ENCODE results near the gene BARHL1. TPM values are rescaled to one million over a fixed set of nuclear protein-coding genes. Genes with fewer than 3 reads are reported as not detected.

The BARHL1 gene
- total and polyA plus RNA-seq, 3 experiments from 2014 or later, result not detected

GRCh38 chr9:132591244-132591643, 8.8 kb downstream of the BARHL1 start:
- ChIA-PET POLR2A (no interaction called here), CTCF (no interaction called here)
- no peak for DNase-seq
- H3K4me1 ChIP-seq (ENCODE audit: insufficient read depth, low read length), result no peaks in the 10 kb centered on the region
- H3K4me3 ChIP-seq (ENCODE audit: low read length), result no peak overlapping the region
- H3K27me3 ChIP-seq (ENCODE audit: insufficient read depth, low read length, poor library complexity, severe bottlenecking), result peaks cover 28% of the 10 kb centered on the region
- H3K9me3 Mint-ChIP-seq, result no peaks in the 10 kb centered on the region
- H3K36me3 Mint-ChIP-seq, result peaks cover 15 to 31% (median 22%) of the 10 kb centered on the region in 3 donors
- no peaks in the 10 kb centered on the region for H3K9me3 ChIP-seq (ENCODE audit: low read length)
- peaks cover 3 to 7% (median 5%) of the 10 kb centered on the region in 3 donors for H3K4me1 Mint-ChIP-seq
- peaks cover 34 to 58% of the 10 kb centered on the region in 2 donors for H3K27me3 Mint-ChIP-seq
- H3K4me3 Mint-ChIP-seq, result peak overlapping the region in 1 of 7 donors; percentile 50
- no peaks in the 10 kb centered on the region for H3K36me3 ChIP-seq (ENCODE audit: insufficient read depth, low read length)
- H3K27ac ChIP-seq (ENCODE audit: low read depth, low read length), result no peak overlapping the region
- peak overlapping the region in 1 of 8 donors; percentile 48 for H3K27ac Mint-ChIP-seq

DNA sequence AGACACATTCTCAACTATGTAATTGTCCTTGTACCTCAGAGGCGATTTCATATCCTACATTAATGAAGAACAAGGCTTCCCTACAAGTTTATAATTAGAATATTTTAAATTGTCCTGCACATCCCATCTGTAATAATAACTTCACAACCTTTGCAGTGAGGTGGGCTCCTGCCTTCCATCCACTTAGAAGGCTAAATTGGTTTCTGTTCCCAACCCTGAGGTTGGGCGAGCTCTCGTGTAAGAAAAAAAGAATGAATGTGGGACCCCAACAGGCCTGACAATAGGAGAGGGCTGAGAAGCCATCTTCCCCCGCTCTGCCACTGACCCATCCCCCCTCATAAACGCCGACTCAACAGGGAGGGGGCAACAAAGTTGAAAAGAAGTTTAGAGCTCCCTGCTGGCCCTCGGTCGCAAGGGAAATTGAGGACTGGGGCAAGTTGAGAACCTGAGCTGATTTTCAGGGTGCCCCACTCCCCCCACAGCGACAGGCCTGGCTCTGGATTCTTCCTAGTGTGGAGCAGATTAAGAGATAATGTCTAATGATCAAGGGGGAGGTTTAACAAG, 9.4 kb downstream of the BARHL1 start:
- H3K36me3 Mint-ChIP-seq, result peaks cover 21 to 36% (median 27%) of the 10 kb centered on the region in 3 donors
- Histone ChIP-seq H3K27me3 (ENCODE audit: insufficient read depth, low read length, poor library complexity, severe bottlenecking) (peaks cover 23% of the 10 kb centered on the region), H3K4me3 (ENCODE audit: low read length) (no peak overlapping the region), H3K9me3 (ENCODE audit: low read length) (no peaks in the 10 kb centered on the region), H3K4me1 (ENCODE audit: insufficient read depth, low read length) (no peaks in the 10 kb centered on the region), H3K27ac (ENCODE audit: low read depth, low read length) (no peak overlapping the region), H3K36me3 (ENCODE audit: insufficient read depth, low read length) (no peaks in the 10 kb centered on the region)
- no peak overlapping the region for H3K4me3 Mint-ChIP-seq
- H3K9me3 Mint-ChIP-seq, result no peaks in the 10 kb centered on the region
- CTCF ChIA-PET, result no interaction called here
- peaks cover 34 to 56% of the 10 kb centered on the region in 2 donors for H3K27me3 Mint-ChIP-seq
- DNase-seq, result no peak
- peaks cover 3 to 7% (median 5%) of the 10 kb centered on the region in 3 donors for H3K4me1 Mint-ChIP-seq
- peak overlapping the region in 1 of 8 donors; percentile 48 for H3K27ac Mint-ChIP-seq
- POLR2A ChIA-PET, result no interaction called here

DNA sequence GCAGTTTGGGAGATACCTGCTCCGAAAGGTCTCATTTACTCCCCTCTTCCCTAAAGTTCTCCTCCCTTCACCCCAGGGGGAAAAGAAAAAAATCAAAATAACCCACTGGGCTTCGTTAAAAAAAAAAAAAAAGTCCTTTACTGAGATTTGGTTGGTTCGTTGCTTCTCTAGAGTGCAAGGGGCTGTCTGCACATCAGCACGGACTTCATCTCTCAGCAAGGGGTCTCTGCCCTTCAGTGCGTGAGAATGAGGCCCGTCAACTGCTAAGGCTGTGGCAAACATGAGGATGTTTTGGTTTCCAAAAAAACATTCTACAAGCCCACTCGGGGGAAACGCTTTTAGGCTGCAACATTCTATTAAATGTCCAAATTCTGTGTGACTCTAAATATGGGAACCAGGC, 10.0 kb downstream of the BARHL1 start:
- H3K4me3 ChIP-seq (ENCODE audit: low read length), result no peak overlapping the region

GRCh38 chr9:132594412-132594811, 12.0 kb downstream of the BARHL1 start:
- H3K36me3 Mint-ChIP-seq, result peaks cover 27 to 56% (median 39%) of the 10 kb centered on the region in 3 donors
- no peak overlapping the region for H3K4me3 Mint-ChIP-seq
- CTCF ChIA-PET, result no interaction called here

More for the DNA sequence above, 10.0 kb downstream of the BARHL1 start:
- no peak for DNase-seq
- Mint-ChIP-seq H3K36me3 (peaks cover 21 to 41% (median 27%) of the 10 kb centered on the region in 3 donors), H3K27me3 (peaks cover 34 to 54% of the 10 kb centered on the region in 2 donors), H3K4me1 (peaks cover 3 to 7% (median 5%) of the 10 kb centered on the region in 3 donors), H3K27ac (no peak overlapping the region), H3K4me3 (no peak overlapping the region), H3K9me3 (no peaks in the 10 kb centered on the region)
- POLR2A ChIA-PET, result no interaction called here
- Histone ChIP-seq H3K36me3 (ENCODE audit: insufficient read depth, low read length) (no peaks in the 10 kb centered on the region), H3K4me1 (ENCODE audit: insufficient read depth, low read length) (no peaks in the 10 kb centered on the region), H3K27me3 (ENCODE audit: insufficient read depth, low read length, poor library complexity, severe bottlenecking) (peaks cover 18% of the 10 kb centered on the region), H3K27ac (ENCODE audit: low read depth, low read length) (no peak overlapping the region), H3K9me3 (ENCODE audit: low read length) (no peaks in the 10 kb centered on the region)
- CTCF ChIA-PET, result no interaction called here

GRCh38 chr9:132595319-132595718, 12.9 kb downstream of the BARHL1 start:
- CTCF ChIA-PET, result no interaction called here

More at GRCh38 chr9:132594412-132594811, 12.0 kb downstream of the BARHL1 start:
- Histone ChIP-seq H3K4me3 (ENCODE audit: low read length) (no peak overlapping the region), H3K27me3 (ENCODE audit: insufficient read depth, low read length, poor library complexity, severe bottlenecking) (peaks cover 3% of the 10 kb centered on the region), H3K9me3 (ENCODE audit: low read length) (no peaks in the 10 kb centered on the region), H3K27ac (ENCODE audit: low read depth, low read length) (no peak overlapping the region), H3K36me3 (ENCODE audit: insufficient read depth, low read length) (no peaks in the 10 kb centered on the region), H3K4me1 (ENCODE audit: insufficient read depth, low read length) (no peaks in the 10 kb centered on the region)
- Mint-ChIP-seq H3K9me3 (no peaks in the 10 kb centered on the region), H3K27ac (no peak overlapping the region), H3K4me1 (peaks cover 3 to 7% (median 5%) of the 10 kb centered on the region in 3 donors), H3K27me3 (peaks cover 23 to 47% of the 10 kb centered on the region in 2 donors)
- DNase-seq, result no peak
- POLR2A ChIA-PET, result no interaction called here

DNA sequence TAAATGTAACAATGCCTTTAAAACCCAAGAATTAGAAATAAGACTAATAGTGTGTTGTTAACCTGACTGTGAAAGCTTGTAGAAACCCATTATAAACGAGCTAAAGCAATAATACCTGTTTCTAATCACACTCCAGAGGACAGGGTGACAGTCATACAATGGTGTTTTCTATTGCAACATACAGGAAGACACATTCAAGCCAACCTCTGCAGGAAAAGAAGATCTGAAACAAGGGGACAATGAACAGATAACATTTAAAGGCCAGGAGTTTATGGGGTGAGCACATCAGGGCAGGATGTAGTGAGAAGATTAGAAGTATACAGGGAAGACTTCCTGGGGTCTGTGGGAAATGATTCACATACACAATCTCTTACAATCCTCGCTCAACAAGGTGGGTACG, 13.8 kb downstream of the BARHL1 start:
- Histone ChIP-seq H3K4me3 (ENCODE audit: low read length) (no peak overlapping the region), H3K27ac (ENCODE audit: low read depth, low read length) (no peak overlapping the region), H3K9me3 (ENCODE audit: low read length) (no peaks in the 10 kb centered on the region), H3K27me3 (ENCODE audit: insufficient read depth, low read length, poor library complexity, severe bottlenecking) (no peaks in the 10 kb centered on the region), H3K36me3 (ENCODE audit: insufficient read depth, low read length) (no peaks in the 10 kb centered on the region), H3K4me1 (ENCODE audit: insufficient read depth, low read length) (no peaks in the 10 kb centered on the region)
- H3K27ac Mint-ChIP-seq, result no peak overlapping the region
- no peak overlapping the region for H3K4me3 Mint-ChIP-seq
- ChIA-PET POLR2A (no interaction called here), CTCF (no interaction called here)
- peaks cover under 1 to 4% (median 3%) of the 10 kb centered on the region in 3 donors for H3K4me1 Mint-ChIP-seq
- DNase-seq, result no peak
- H3K36me3 Mint-ChIP-seq, result peaks cover 38 to 74% (median 47%) of the 10 kb centered on the region in 3 donors
- no peaks in the 10 kb centered on the region for H3K9me3 Mint-ChIP-seq
- H3K27me3 Mint-ChIP-seq, result peaks cover 19 to 39% of the 10 kb centered on the region in 2 donors

More at GRCh38 chr9:132595319-132595718, 12.9 kb downstream of the BARHL1 start:
- Histone ChIP-seq H3K4me1 (ENCODE audit: insufficient read depth, low read length) (no peaks in the 10 kb centered on the region), H3K9me3 (ENCODE audit: low read length) (no peaks in the 10 kb centered on the region), H3K27ac (ENCODE audit: low read depth, low read length) (no peak overlapping the region), H3K36me3 (ENCODE audit: insufficient read depth, low read length) (no peaks in the 10 kb centered on the region), H3K27me3 (ENCODE audit: insufficient read depth, low read length, poor library complexity, severe bottlenecking) (peaks cover 3% of the 10 kb centered on the region), H3K4me3 (ENCODE audit: low read length) (no peak overlapping the region)
- no peak overlapping the region for H3K4me3 Mint-ChIP-seq
- H3K9me3 Mint-ChIP-seq, result no peaks in the 10 kb centered on the region
- peaks cover 3 to 5% (median 5%) of the 10 kb centered on the region in 3 donors for H3K4me1 Mint-ChIP-seq
- POLR2A ChIA-PET, result no interaction called here
- DNase-seq, result no peak
- H3K27me3 Mint-ChIP-seq, result peaks cover 21 to 44% of the 10 kb centered on the region in 2 donors
- peaks cover 29 to 65% (median 46%) of the 10 kb centered on the region in 3 donors for H3K36me3 Mint-ChIP-seq
- H3K27ac Mint-ChIP-seq, result no peak overlapping the region

- H3K36me3 Mint-ChIP-seq, result peaks cover 39 to 84% (median 51%) of the 10 kb centered on the region in 3 donors
- POLR2A ChIA-PET, result no interaction called here
- Histone ChIP-seq H3K27ac (ENCODE audit: low read depth, low read length) (no peak overlapping the region), H3K4me1 (ENCODE audit: insufficient read depth, low read length) (no peaks in the 10 kb centered on the region), H3K36me3 (ENCODE audit: insufficient read depth, low read length) (no peaks in the 10 kb centered on the region), H3K9me3 (ENCODE audit: low read length) (no peaks in the 10 kb centered on the region), H3K4me3 (ENCODE audit: low read length) (no peak overlapping the region), H3K27me3 (ENCODE audit: insufficient read depth, low read length, poor library complexity, severe bottlenecking) (no peaks in the 10 kb centered on the region)
- H3K4me3 Mint-ChIP-seq, result no peak overlapping the region
- CTCF ChIA-PET, result no interaction called here
- DNase-seq, result no peak
- no peaks in the 10 kb centered on the region for H3K4me1 Mint-ChIP-seq
- no peak overlapping the region for H3K27ac Mint-ChIP-seq
- H3K27me3 Mint-ChIP-seq, result peaks cover 11 to 28% of the 10 kb centered on the region in 2 donors
- no peaks in the 10 kb centered on the region for H3K9me3 Mint-ChIP-seq
Observed at GRCh38 chr9:132597073-132597775, 14.8 kb downstream of the BARHL1 start.

DNA sequence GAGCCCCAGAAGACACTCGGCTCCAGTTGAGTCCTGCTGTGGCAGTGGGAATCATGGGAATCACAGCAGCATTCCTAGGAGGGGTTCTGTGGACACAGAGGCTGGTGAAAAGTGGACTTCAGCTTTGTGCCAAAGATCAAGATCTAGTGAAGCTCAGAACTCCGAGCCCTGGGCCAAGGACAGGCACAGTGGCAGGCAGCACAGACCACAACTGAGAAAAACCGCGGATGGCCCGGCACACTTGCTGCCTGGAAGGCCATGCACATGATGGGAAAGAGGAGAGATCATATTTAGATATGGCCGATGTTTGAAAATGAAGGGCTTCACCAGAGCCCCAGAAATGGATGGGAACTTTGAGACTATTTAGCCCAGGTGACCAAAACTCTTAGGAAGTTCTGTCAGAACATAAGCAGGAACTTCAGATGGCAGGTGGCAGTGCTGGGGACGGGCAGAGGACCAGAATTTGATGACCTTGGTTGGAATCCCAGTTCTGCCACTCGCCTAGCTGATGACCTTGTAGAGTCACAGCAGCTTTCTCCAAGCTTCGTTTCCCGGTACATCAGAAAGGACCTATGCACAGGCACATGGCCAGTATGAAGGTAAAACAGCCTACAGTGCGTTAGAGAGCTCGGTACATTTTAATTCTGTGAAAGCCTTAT, 18.0 kb downstream of the BARHL1 start:
- no peak overlapping the region for H3K4me3 Mint-ChIP-seq
- peaks cover 7 to 15% of the 10 kb centered on the region in 2 donors for H3K27me3 Mint-ChIP-seq
- Histone ChIP-seq H3K27me3 (ENCODE audit: insufficient read depth, low read length, poor library complexity, severe bottlenecking) (no peaks in the 10 kb centered on the region), H3K4me1 (ENCODE audit: insufficient read depth, low read length) (no peaks in the 10 kb centered on the region), H3K27ac (ENCODE audit: low read depth, low read length) (no peak overlapping the region), H3K4me3 (ENCODE audit: low read length) (no peak overlapping the region), H3K9me3 (ENCODE audit: low read length) (no peaks in the 10 kb centered on the region), H3K36me3 (ENCODE audit: insufficient read depth, low read length) (no peaks in the 10 kb centered on the region)
- H3K36me3 Mint-ChIP-seq, result peaks cover 40 to 93% (median 56%) of the 10 kb centered on the region in 3 donors
- no peaks in the 10 kb centered on the region for H3K4me1 Mint-ChIP-seq
- POLR2A ChIA-PET, result no interaction called here
- no peak for DNase-seq
- no peaks in the 10 kb centered on the region for H3K9me3 Mint-ChIP-seq
- no peak overlapping the region for H3K27ac Mint-ChIP-seq
- CTCF ChIA-PET, result no interaction called here

Data from CD8-positive, alpha-beta memory T cell (primary cell).